A673 (cell line): ENCODE measurements around the gene DLG5. TPM values are rescaled to one million over a fixed set of nuclear protein-coding genes. Genes with fewer than 3 reads are reported as not detected.

Experiments used
- BruUV-seq: library from RNA; stranded (reverse); fragments of 400-500 nt; replicated peaks from 2 replicates; lab custom pipeline; 2021; lab: Mats Ljungman, UMichigan
- CTCF ChIA-PET: fragments of 300-600 bp; sonication (Branson Sonifier 250); formaldehyde crosslinking; loops from one replicate; lab custom pipeline; 2022; ENCODE audit warnings: antibody characterized with exemption; lab: Charles Lee
- POLR2A ChIA-PET: fragments of 300-600 bp; sonication (Branson Sonifier 250); formaldehyde crosslinking; loops from one replicate; lab custom pipeline; 2022; ENCODE audit warnings: antibody characterized with exemption; ENCODE audit not compliant: low non-redundant PET; lab: Charles Lee
- DNase-seq: peaks from one replicate; pipeline ENCODE4 v3.0.0-alpha.2; 2015; ENCODE audit warnings: low spot score
- H3K27ac ChIP-seq: fragments of 200-600 bp; sonication (generic); 2 replicates; pipeline ENCODE4 v1.5.1; 2016; ENCODE audit warnings: mixed run types, low read depth, mild to moderate bottlenecking, mixed read lengths, antibody characterized with exemption, low read length; ENCODE audit not compliant: poor library complexity, severe bottlenecking
- H3K27me3 ChIP-seq: fragments of 200-600 bp; sonication (generic); replicated peaks from 2 replicates; pipeline ENCODE4 v1.6.1; 2017; ENCODE audit warnings: mixed run types, low read depth, mild to moderate bottlenecking, mixed read lengths, antibody characterized with exemption, low read length; ENCODE audit not compliant: insufficient read depth, poor library complexity
- H3K36me3 ChIP-seq: fragments of 200-600 bp; sonication (generic); 2 replicates; pipeline ENCODE4 v1.6.1; 2016; ENCODE audit warnings: mixed run types, mild to moderate bottlenecking, mixed read lengths, antibody characterized with exemption, low read length; ENCODE audit not compliant: insufficient read depth, poor library complexity, severe bottlenecking
- H3K4me1 ChIP-seq: fragments of 200-600 bp; sonication (generic); 2 replicates; pipeline ENCODE4 v1.6.1; 2017; ENCODE audit warnings: mixed run types, mild to moderate bottlenecking, mixed read lengths, antibody characterized with exemption, low read length; ENCODE audit not compliant: insufficient read depth, poor library complexity, severe bottlenecking
- H3K4me3 ChIP-seq: fragments of 200-600 bp; sonication (generic); 2 replicates; pipeline ENCODE4 v1.5.1; 2016; ENCODE audit warnings: low read depth, mixed run types, mild to moderate bottlenecking, mixed read lengths, low read length; ENCODE audit not compliant: poor library complexity, severe bottlenecking
- H3K9me3 ChIP-seq: fragments of 200-600 bp; sonication (generic); 2 replicates; pipeline ENCODE4 v1.6.1; 2016; ENCODE audit warnings: mixed run types, low read depth, mild to moderate bottlenecking, mixed read lengths, antibody characterized with exemption, low read length; ENCODE audit not compliant: poor library complexity, severe bottlenecking
- CTCF ChIP-seq: fragments of 300-800, 200-600 bp; sonication (generic); conservative IDR thresholded peaks from 2 replicates; pipeline ENCODE4 v1.5.1; 2017; ENCODE audit warnings: low read depth, mild to moderate bottlenecking, antibody characterized with exemption, low read length, moderate library complexity, mixed read lengths
- EZH2 ChIP-seq: fragments of 200-600 bp; sonication (generic); IDR thresholded peaks from 2 replicates; pipeline ENCODE4 v1.6.1; 2017; ENCODE audit warnings: borderline replicate concordance, low read depth, mild to moderate bottlenecking, mixed read lengths, antibody characterized with exemption, low read length; ENCODE audit not compliant: poor library complexity, severe bottlenecking
- intact Hi-C: fragments of 100-400 bp; cut with micrococcal nuclease; formaldehyde crosslinking; loops from one replicate; pipeline ENCODE4 v1.10.0; 2022; ENCODE audit not compliant: unreplicated experiment
- total RNA-seq: library from RNA; stranded (reverse); gene quantifications from 2 replicates; pipeline ENCODE4 v1.2.3, GENCODE V29; 2021

DLG5 gene
- total RNA-seq, 1 experiment from 2014 or later, result 44.0 TPM

- POLR2A ChIA-PET, result no interaction called here
Observed at GRCh38 chr10:77866598-77866997, 60.0 kb downstream of the DLG5 start.

GRCh38 chr10:77865580-77866324 is 60.8 kb downstream of the DLG5 start:
- Histone ChIP-seq H3K9me3 (no peaks in the 10 kb centered on the region), H3K36me3 (no peaks in the 10 kb centered on the region), H3K27me3 (no peaks in the 10 kb centered on the region), H3K27ac (no peak overlapping the region), H3K4me1 (no peaks in the 10 kb centered on the region), H3K4me3 (no peak overlapping the region)
- intact Hi-C loops, result no loop called here
- DNase-seq, result no peak
- CTCF ChIA-PET, result no interaction called here
- BruUV-seq, result no TSS peak
- no peak for TF ChIP-seq CTCF
- TF ChIP-seq EZH2, result no peak
- POLR2A ChIA-PET, result no interaction called here

More at GRCh38 chr10:77866598-77866997, 60.0 kb downstream of the DLG5 start:
- Histone ChIP-seq H3K27me3 (no peaks in the 10 kb centered on the region), H3K27ac (no peak overlapping the region), H3K4me3 (no peak overlapping the region), H3K36me3 (no peaks in the 10 kb centered on the region), H3K9me3 (no peaks in the 10 kb centered on the region), H3K4me1 (no peaks in the 10 kb centered on the region)
- no peak for DNase-seq
- intact Hi-C loops, result no loop called here
- TF ChIP-seq EZH2 (no peak), CTCF (no peak)
- BruUV-seq, result no TSS peak
- CTCF ChIA-PET, result no interaction called here

DNA sequence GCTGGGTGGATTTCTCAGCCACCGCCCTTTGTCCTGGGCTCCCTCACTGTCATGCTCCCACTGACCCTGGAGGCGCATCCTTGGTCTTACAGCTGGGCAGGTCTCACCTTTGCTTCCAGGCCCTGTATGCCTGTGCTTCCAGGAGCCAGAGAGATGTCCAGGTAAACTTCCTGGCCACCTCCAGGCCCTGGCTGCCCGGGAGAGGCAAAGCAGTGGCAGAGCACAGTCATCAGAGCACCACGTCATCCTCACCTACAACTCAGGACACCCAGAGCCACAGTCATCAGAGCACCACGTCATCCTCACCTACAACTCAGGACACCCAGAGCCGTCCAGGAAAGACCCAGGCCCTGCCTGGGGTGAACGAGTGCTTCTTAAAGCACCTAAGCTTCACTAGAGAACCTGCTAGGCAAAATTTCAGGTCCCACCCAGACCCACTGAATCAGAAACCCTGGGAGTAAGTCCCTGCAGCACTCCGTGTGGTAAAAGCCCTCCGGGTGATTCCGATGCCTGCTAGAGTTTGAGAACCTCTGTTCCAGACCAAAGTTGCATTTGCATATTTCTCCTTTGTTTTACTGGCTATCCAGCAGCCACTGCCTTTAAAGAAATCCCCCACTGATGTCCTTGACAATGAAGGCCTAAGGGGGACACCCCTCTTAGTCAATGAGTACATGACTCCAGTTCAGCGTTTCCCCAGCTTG is 62.3 kb downstream of the DLG5 start:
- no peak overlapping the region for H3K4me3 ChIP-seq
- H3K4me1 ChIP-seq, result no peaks in the 10 kb centered on the region
- TF ChIP-seq EZH2, result no peak
- TF ChIP-seq CTCF, result no peak
- H3K9me3 ChIP-seq, result no peaks in the 10 kb centered on the region
- ChIA-PET POLR2A (no interaction called here), CTCF (no interaction called here)
- DNase-seq, result no peak
- intact Hi-C loops, result no loop called here
- BruUV-seq, result no TSS peak
- H3K27ac ChIP-seq, result no peak overlapping the region
- no peaks in the 10 kb centered on the region for H3K27me3 ChIP-seq
- no peaks in the 10 kb centered on the region for H3K36me3 ChIP-seq
